Liver (tissue), 3 donors: ENCODE data around the gene DSCAML1.

Experiments used
- GABPA ChIP-seq, 2 donors: IDR thresholded peaks in 1 of 2; conservative IDR thresholded peaks in 1 of 2; 2 replicates each; pipeline ENCODE4 v1.6.1; 2016; ENCODE audit warnings: antibody characterized with exemption in 2 of 2, mild to moderate bottlenecking in 1 of 2, moderate library complexity in 1 of 2
- HNF4G ChIP-seq: IDR thresholded peaks from 2 replicates; pipeline ENCODE4 v1.6.1; 2016; ENCODE audit warnings: antibody characterized with exemption
- YY1 ChIP-seq: IDR thresholded peaks from 2 replicates; pipeline ENCODE4 v1.6.1; 2016; ENCODE audit warnings: antibody characterized with exemption, mild to moderate bottlenecking
- TF ChIP-seq, protein P1 (sequence below): fragments of 150-350 bp; IDR thresholded peaks from 2 replicates; pipeline ENCODE4 v1.5.1; 2017; ENCODE audit warnings: improper control_type of control experiment, low read depth, low read length; ENCODE audit not compliant: missing input control
- TF ChIP-seq, protein P2 (sequence below): IDR thresholded peaks from 2 replicates; pipeline ENCODE4 v1.6.1; 2016; ENCODE audit warnings: antibody characterized with exemption, mild to moderate bottlenecking
- TF ChIP-seq, protein P3 (sequence below): IDR thresholded peaks from 2 replicates; pipeline ENCODE4 v1.6.1; 2016; ENCODE audit warnings: antibody characterized with exemption
- donor health status: healthy.
- donor health status: healthy.

DNA sequence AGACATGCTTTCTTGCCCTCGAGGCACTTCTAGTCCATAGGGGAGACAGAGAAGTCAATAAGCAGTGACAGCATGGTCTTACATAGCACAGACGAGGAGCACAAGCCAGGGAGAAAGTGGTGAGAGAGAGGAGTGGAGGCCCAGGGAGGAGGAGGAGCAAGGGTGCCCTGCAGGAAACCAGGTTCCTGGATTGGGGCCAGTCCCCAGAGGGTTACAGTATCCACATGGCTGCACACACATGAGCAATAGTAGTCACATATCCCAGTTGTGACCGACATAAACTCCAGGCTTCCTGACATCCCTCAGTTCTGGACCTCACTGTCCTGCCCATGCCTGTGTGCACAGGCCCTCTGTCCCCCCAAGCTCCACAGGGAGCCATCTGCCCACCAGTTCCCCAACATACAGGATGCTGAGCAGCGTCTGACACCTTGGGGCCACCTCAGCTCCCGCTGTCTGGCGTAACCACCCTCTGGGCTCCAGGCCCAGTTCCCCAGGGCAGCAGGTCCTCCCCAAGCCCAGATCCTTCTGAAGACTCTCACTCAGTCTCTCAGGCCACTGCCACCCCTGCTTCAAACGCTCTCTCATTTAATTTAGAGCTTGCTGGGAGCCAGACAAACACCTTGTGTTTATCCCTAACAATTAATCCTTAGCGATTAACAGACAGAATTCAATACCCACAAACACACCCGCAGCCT, 53.7 kb downstream of the DSCAML1 start:
- TF ChIP-seq YY1 (no peak), GABPA (IDR thresholded peaks at IDR 0.05 in 1 of 2, conservative IDR thresholded peaks at IDR 0.05 in 1 of 2) (no peak), HNF4G (no peak)
- TF ChIP-seq, protein P1, sequence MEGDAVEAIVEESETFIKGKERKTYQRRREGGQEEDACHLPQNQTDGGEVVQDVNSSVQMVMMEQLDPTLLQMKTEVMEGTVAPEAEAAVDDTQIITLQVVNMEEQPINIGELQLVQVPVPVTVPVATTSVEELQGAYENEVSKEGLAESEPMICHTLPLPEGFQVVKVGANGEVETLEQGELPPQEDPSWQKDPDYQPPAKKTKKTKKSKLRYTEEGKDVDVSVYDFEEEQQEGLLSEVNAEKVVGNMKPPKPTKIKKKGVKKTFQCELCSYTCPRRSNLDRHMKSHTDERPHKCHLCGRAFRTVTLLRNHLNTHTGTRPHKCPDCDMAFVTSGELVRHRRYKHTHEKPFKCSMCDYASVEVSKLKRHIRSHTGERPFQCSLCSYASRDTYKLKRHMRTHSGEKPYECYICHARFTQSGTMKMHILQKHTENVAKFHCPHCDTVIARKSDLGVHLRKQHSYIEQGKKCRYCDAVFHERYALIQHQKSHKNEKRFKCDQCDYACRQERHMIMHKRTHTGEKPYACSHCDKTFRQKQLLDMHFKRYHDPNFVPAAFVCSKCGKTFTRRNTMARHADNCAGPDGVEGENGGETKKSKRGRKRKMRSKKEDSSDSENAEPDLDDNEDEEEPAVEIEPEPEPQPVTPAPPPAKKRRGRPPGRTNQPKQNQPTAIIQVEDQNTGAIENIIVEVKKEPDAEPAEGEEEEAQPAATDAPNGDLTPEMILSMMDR = no peak
- TF ChIP-seq, protein P2, sequence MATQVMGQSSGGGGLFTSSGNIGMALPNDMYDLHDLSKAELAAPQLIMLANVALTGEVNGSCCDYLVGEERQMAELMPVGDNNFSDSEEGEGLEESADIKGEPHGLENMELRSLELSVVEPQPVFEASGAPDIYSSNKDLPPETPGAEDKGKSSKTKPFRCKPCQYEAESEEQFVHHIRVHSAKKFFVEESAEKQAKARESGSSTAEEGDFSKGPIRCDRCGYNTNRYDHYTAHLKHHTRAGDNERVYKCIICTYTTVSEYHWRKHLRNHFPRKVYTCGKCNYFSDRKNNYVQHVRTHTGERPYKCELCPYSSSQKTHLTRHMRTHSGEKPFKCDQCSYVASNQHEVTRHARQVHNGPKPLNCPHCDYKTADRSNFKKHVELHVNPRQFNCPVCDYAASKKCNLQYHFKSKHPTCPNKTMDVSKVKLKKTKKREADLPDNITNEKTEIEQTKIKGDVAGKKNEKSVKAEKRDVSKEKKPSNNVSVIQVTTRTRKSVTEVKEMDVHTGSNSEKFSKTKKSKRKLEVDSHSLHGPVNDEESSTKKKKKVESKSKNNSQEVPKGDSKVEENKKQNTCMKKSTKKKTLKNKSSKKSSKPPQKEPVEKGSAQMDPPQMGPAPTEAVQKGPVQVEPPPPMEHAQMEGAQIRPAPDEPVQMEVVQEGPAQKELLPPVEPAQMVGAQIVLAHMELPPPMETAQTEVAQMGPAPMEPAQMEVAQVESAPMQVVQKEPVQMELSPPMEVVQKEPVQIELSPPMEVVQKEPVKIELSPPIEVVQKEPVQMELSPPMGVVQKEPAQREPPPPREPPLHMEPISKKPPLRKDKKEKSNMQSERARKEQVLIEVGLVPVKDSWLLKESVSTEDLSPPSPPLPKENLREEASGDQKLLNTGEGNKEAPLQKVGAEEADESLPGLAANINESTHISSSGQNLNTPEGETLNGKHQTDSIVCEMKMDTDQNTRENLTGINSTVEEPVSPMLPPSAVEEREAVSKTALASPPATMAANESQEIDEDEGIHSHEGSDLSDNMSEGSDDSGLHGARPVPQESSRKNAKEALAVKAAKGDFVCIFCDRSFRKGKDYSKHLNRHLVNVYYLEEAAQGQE = no peak
- TF ChIP-seq, protein P3, sequence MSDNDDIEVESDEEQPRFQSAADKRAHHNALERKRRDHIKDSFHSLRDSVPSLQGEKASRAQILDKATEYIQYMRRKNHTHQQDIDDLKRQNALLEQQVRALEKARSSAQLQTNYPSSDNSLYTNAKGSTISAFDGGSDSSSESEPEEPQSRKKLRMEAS = no peak
